ENCODE data around the gene TBXAS1.

- no peak for TF ChIP-seq CTCF (conservative IDR thresholded peaks at IDR 0.05; ENCODE audit: low read depth in 2 of 2)
- TF ChIP-seq EZH2phosphoT487 (IDR thresholded peaks at IDR 0.05; ENCODE audit: unreplicated experiment), result no peak
- TF ChIP-seq REST (IDR thresholded peaks at IDR 0.05; ENCODE audit: unreplicated experiment), result no peak
- TF ChIP-seq EZH2 (IDR thresholded peaks at IDR 0.05; ENCODE audit: low read depth, unreplicated experiment), result no peak
- no peak for TF ChIP-seq POLR2AphosphoS5 (IDR thresholded peaks at IDR 0.05; ENCODE audit: low read depth)
- TF ChIP-seq JUNB (IDR thresholded peaks at IDR 0.05; ENCODE audit: unreplicated experiment), result no peak
- TF ChIP-seq CREB1 (CRISPR knock-in tag; IDR thresholded peaks at IDR 0.05; ENCODE audit: low read depth), result no peak
- TF ChIP-seq NANOG (IDR thresholded peaks at IDR 0.05; ENCODE audit: borderline replicate concordance), result no peak
- TF ChIP-seq ZNF462 (CRISPR knock-in tag; IDR thresholded peaks at IDR 0.05), result no peak
- no peak for TF ChIP-seq ZNF114 (CRISPR knock-in tag; IDR thresholded peaks at IDR 0.05)
- TF ChIP-seq STAT1 (IDR thresholded peaks at IDR 0.05; ENCODE audit: unreplicated experiment), result no peak
Measured at GRCh38 chr7:140033779-140034363, 204.8 kb downstream of the TBXAS1 start.
